CD4-positive, CD25-positive, alpha-beta regulatory T cell (primary cell): Measurements from ENCODE around the gene IMMP2L. TPM values are rescaled to one million over a fixed set of nuclear protein-coding genes. Genes with fewer than 3 reads are reported as not detected.
"Not testable (repeated sequence)": the region's sequence is repeated elsewhere in the genome, so short reads cannot be mapped to it uniquely, and the experiment has no call there.

Source experiments
- ATAC-seq, 2 donors: fragments of 150-1000 bp; cut with Tn5 transposase; one replicate each; pipeline ENCODE4 v1.10.0; 2021; ENCODE audit warnings: low read depth in 2 of 2, moderate number of reproducible peaks in 2 of 2, moderate library complexity in 1 of 2
- DNase-seq, 3 donors: peaks; one replicate each; pipeline versions ENCODE4 v3.0.0 to v3.0.0-alpha.2; 2012 to 2022; ENCODE audit warnings: mixed read lengths in 1 of 3
- H3K27ac ChIP-seq: one replicate; pipeline ENCODE4 v1.7.0; 2013; ENCODE audit warnings: mild to moderate bottlenecking, low read length; ENCODE audit not compliant: insufficient read depth, poor library complexity, severe bottlenecking
- H3K27me3 ChIP-seq: one replicate; pipeline ENCODE4 v1.7.0; 2013; ENCODE audit warnings: low read length; ENCODE audit not compliant: control insufficient read depth, insufficient read depth
- H3K36me3 ChIP-seq: one replicate; pipeline ENCODE4 v1.7.0; 2013; ENCODE audit warnings: mild to moderate bottlenecking, low read length, moderate library complexity; ENCODE audit not compliant: control insufficient read depth, insufficient read depth
- H3K4me1 ChIP-seq: 2 replicates; pipeline ENCODE4 v1.7.0; 2013; ENCODE audit warnings: mild to moderate bottlenecking, low read length; ENCODE audit not compliant: insufficient read depth, control insufficient read depth, poor library complexity, severe bottlenecking
- H3K4me3 ChIP-seq: one replicate; pipeline ENCODE4 v1.7.0; 2013; ENCODE audit warnings: low read depth, mild to moderate bottlenecking, low read length, moderate library complexity
- H3K9me3 ChIP-seq, 2 experiments: 1 replicate in 1 of 2; 2 replicates in 1 of 2; pipeline ENCODE4 v1.7.0; 2013; ENCODE audit warnings: low read length in 2 of 2, mild to moderate bottlenecking in 1 of 2, moderate library complexity in 1 of 2; ENCODE audit not compliant: control insufficient read depth in 2 of 2
- H3K27ac Mint-ChIP-seq, 3 donors: one replicate each; pipeline ENCODE4 v1.8.0; 2020 to 2022; ENCODE audit warnings: mild to moderate bottlenecking in 3 of 3, mixed read lengths in 3 of 3, moderate library complexity in 2 of 3
- H3K27me3 Mint-ChIP-seq: one replicate; pipeline ENCODE4 v1.8.0; 2022; ENCODE audit warnings: mild to moderate bottlenecking, mixed read lengths
- H3K36me3 Mint-ChIP-seq: one replicate; pipeline ENCODE4 v1.8.0; 2020; ENCODE audit warnings: mixed read lengths
- H3K4me1 Mint-ChIP-seq, 4 donors: one replicate each; pipeline ENCODE4 v1.8.0; 2020 to 2022; ENCODE audit warnings: mixed read lengths in 4 of 4, mild to moderate bottlenecking in 1 of 4
- H3K4me3 Mint-ChIP-seq, 4 donors: one replicate each; pipeline ENCODE4 v1.8.0; 2020 to 2022; ENCODE audit warnings: mild to moderate bottlenecking in 4 of 4, mixed read lengths in 4 of 4, moderate library complexity in 3 of 4
- H3K9me3 Mint-ChIP-seq, 7 donors: one replicate each; pipeline ENCODE4 v1.8.0; 2020 to 2022; ENCODE audit warnings: mixed read lengths in 7 of 7, mild to moderate bottlenecking in 3 of 7, moderate library complexity in 2 of 7
- polyA plus RNA-seq, 4 donors: library from polyadenylated mRNA; unstranded; fragments of 300-500 nt; fragmentation: Illumina TruSeq; gene quantifications; one replicate each; pipeline ENCODE4 v1.2.3, GENCODE V29; 2021
- total RNA-seq: library from RNA; stranded (reverse); gene quantifications from one replicate; pipeline ENCODE4 v1.2.3, GENCODE V29; 2022

Gene IMMP2L
- total and polyA plus RNA-seq, 5 donors from 2014 or later = 8.9 to 23.8 (median 17.1) TPM

GRCh38 chr7:111292026-111292470 is 270.2 kb downstream of the IMMP2L start:
- peaks cover 0 to 4% (median 0%) of the 10 kb centered on the region in 7 donors for H3K9me3 Mint-ChIP-seq
- no peak overlapping the region for H3K27ac ChIP-seq
- H3K36me3 ChIP-seq = no peaks in the 10 kb centered on the region
- H3K36me3 Mint-ChIP-seq = no peaks in the 10 kb centered on the region
- no peak overlapping the region for H3K4me3 Mint-ChIP-seq
- DNase-seq (no peak), ATAC-seq (no peak)
- H3K27me3 Mint-ChIP-seq = no peaks in the 10 kb centered on the region
- no peaks in the 10 kb centered on the region for H3K27me3 ChIP-seq
- no peak overlapping the region for H3K27ac Mint-ChIP-seq
- no peaks in the 10 kb centered on the region for H3K4me1 ChIP-seq
- peaks cover 0 to 1% (median 0%) of the 10 kb centered on the region in 4 donors for H3K4me1 Mint-ChIP-seq
- no peaks in the 10 kb centered on the region for H3K9me3 ChIP-seq
- H3K4me3 ChIP-seq = no peak overlapping the region

- no peaks in the 10 kb centered on the region for H3K9me3 ChIP-seq
- H3K27ac Mint-ChIP-seq = no peak overlapping the region
- H3K4me3 ChIP-seq = no peak overlapping the region
- no peaks in the 10 kb centered on the region for H3K36me3 ChIP-seq
- H3K9me3 Mint-ChIP-seq = peaks cover 0 to 4% (median 0%) of the 10 kb centered on the region in 7 donors
- no peak overlapping the region for H3K4me3 Mint-ChIP-seq
- no peak for ATAC-seq
- no peaks in the 10 kb centered on the region for H3K27me3 ChIP-seq
- H3K27me3 Mint-ChIP-seq = no peaks in the 10 kb centered on the region
- DNase-seq = no peak
- no peaks in the 10 kb centered on the region for H3K4me1 ChIP-seq
- no peak overlapping the region for H3K27ac ChIP-seq
- H3K36me3 Mint-ChIP-seq = no peaks in the 10 kb centered on the region
- H3K4me1 Mint-ChIP-seq = peaks cover 0 to 5% (median 0%) of the 10 kb centered on the region in 4 donors
Observed at GRCh38 chr7:111290982-111291381, 271.3 kb downstream of the IMMP2L start.

GRCh38 chr7:111290419-111290818 is 271.9 kb downstream of the IMMP2L start:
- H3K27me3 Mint-ChIP-seq = no peaks in the 10 kb centered on the region
- no peaks in the 10 kb centered on the region for H3K9me3 ChIP-seq
- no peaks in the 10 kb centered on the region for H3K36me3 ChIP-seq
- DNase-seq (no peak), ATAC-seq (no peak)
- H3K4me1 ChIP-seq = no peaks in the 10 kb centered on the region
- H3K4me3 Mint-ChIP-seq = no peak overlapping the region
- H3K27ac ChIP-seq = no peak overlapping the region
- peaks cover 0 to 4% (median 0%) of the 10 kb centered on the region in 7 donors for H3K9me3 Mint-ChIP-seq
- H3K4me1 Mint-ChIP-seq = peaks cover 0 to 5% (median 0%) of the 10 kb centered on the region in 4 donors
- H3K27ac Mint-ChIP-seq = no peak overlapping the region
- H3K4me3 ChIP-seq = no peak overlapping the region
- no peaks in the 10 kb centered on the region for H3K36me3 Mint-ChIP-seq
- H3K27me3 ChIP-seq = no peaks in the 10 kb centered on the region

GRCh38 chr7:111288441-111288840 is 273.9 kb downstream of the IMMP2L start:
- not testable (repeated sequence) for DNase-seq, H3K27ac Mint-ChIP-seq, H3K9me3 ChIP-seq, H3K36me3 ChIP-seq, H3K36me3 Mint-ChIP-seq, H3K4me3 Mint-ChIP-seq, ATAC-seq, H3K27me3 ChIP-seq, H3K27ac ChIP-seq, H3K4me3 ChIP-seq, H3K4me1 ChIP-seq, H3K9me3 Mint-ChIP-seq, H3K4me1 Mint-ChIP-seq, H3K27me3 Mint-ChIP-seq

GRCh38 chr7:111282626-111283025 is 279.7 kb downstream of the IMMP2L start:
- H3K9me3 Mint-ChIP-seq = peaks cover 0 to 7% (median 3%) of the 10 kb centered on the region in 7 donors

GRCh38 chr7:111274857-111275256 is 287.4 kb downstream of the IMMP2L start:
- H3K4me1 Mint-ChIP-seq = peaks cover 0 to 5% (median 2%) of the 10 kb centered on the region in 4 donors

More at GRCh38 chr7:111282626-111283025, 279.7 kb downstream of the IMMP2L start:
- no peaks in the 10 kb centered on the region for H3K27me3 ChIP-seq
- H3K4me3 Mint-ChIP-seq = no peak overlapping the region
- H3K4me3 ChIP-seq = no peak overlapping the region
- no peak for ATAC-seq
- no peak for DNase-seq
- no peaks in the 10 kb centered on the region for H3K4me1 ChIP-seq
- peaks cover 12% of the 10 kb centered on the region for H3K36me3 Mint-ChIP-seq
- no peaks in the 10 kb centered on the region for H3K27me3 Mint-ChIP-seq
- H3K9me3 ChIP-seq = no peaks in the 10 kb centered on the region
- no peak overlapping the region for H3K27ac Mint-ChIP-seq
- peaks cover 0 to 12% (median 5%) of the 10 kb centered on the region in 4 donors for H3K4me1 Mint-ChIP-seq
- no peak overlapping the region for H3K27ac ChIP-seq
- H3K36me3 ChIP-seq = no peaks in the 10 kb centered on the region

GRCh38 chr7:111272092-111272491 is 290.2 kb downstream of the IMMP2L start:
- Mint-ChIP-seq H3K4me1 (peaks cover 0 to 2% (median 0%) of the 10 kb centered on the region in 4 donors), H3K36me3 (peaks cover 6% of the 10 kb centered on the region), H3K4me3 (no peak overlapping the region), H3K27me3 (no peaks in the 10 kb centered on the region), H3K27ac (no peak overlapping the region), H3K9me3 (peaks cover 0 to 5% (median 2%) of the 10 kb centered on the region in 7 donors)
- no peaks in the 10 kb centered on the region for H3K27me3 ChIP-seq
- ATAC-seq = no peak
- H3K4me1 ChIP-seq = no peaks in the 10 kb centered on the region
- H3K4me3 ChIP-seq = no peak overlapping the region
- no peaks in the 10 kb centered on the region for H3K36me3 ChIP-seq
- H3K27ac ChIP-seq = no peak overlapping the region
- H3K9me3 ChIP-seq = no peaks in the 10 kb centered on the region
- DNase-seq = no peak

More at GRCh38 chr7:111274857-111275256, 287.4 kb downstream of the IMMP2L start:
- no peaks in the 10 kb centered on the region for H3K27me3 Mint-ChIP-seq
- peaks cover 6% of the 10 kb centered on the region for H3K36me3 Mint-ChIP-seq
- Histone ChIP-seq H3K9me3 (no peaks in the 10 kb centered on the region), H3K4me1 (no peaks in the 10 kb centered on the region), H3K4me3 (no peak overlapping the region), H3K36me3 (no peaks in the 10 kb centered on the region), H3K27ac (no peak overlapping the region), H3K27me3 (no peaks in the 10 kb centered on the region)
- no peak overlapping the region for H3K27ac Mint-ChIP-seq
- H3K4me3 Mint-ChIP-seq = no peak overlapping the region
- peaks cover 0 to 5% (median 2%) of the 10 kb centered on the region in 7 donors for H3K9me3 Mint-ChIP-seq
- no peak for ATAC-seq
- DNase-seq = no peak

- H3K9me3 Mint-ChIP-seq = not testable (repeated sequence)
Observed at GRCh38 chr7:111270794-111271193, 291.5 kb downstream of the IMMP2L start.

More at GRCh38 chr7:111270794-111271193, 291.5 kb downstream of the IMMP2L start:
- H3K36me3 Mint-ChIP-seq, H3K27me3 ChIP-seq, H3K4me1 ChIP-seq, H3K27ac ChIP-seq, ATAC-seq, H3K27ac Mint-ChIP-seq, H3K4me3 ChIP-seq, H3K27me3 Mint-ChIP-seq, H3K9me3 ChIP-seq, H3K4me1 Mint-ChIP-seq, DNase-seq, H3K36me3 ChIP-seq, H3K4me3 Mint-ChIP-seq: not testable (repeated sequence)
